IMR-90 (cell line): ENCODE measurements around the gene ELFN1. TPM values are rescaled to one million over a fixed set of nuclear protein-coding genes. Genes with fewer than 3 reads are reported as not detected.

ENCODE experiments used
- ATAC-seq: fragments of 200-7000 bp; cut with Tn5 transposase; 2 replicates; pipeline ENCODE4 v1.9.1; 2020; ENCODE audit warnings: low read depth, mild to moderate bottlenecking, moderate library complexity
- BruUV-seq: library from RNA; stranded (reverse); fragments of 400-500 nt; replicated peaks from 2 replicates; lab custom pipeline; 2021; lab: Mats Ljungman, UMichigan
- CTCF ChIA-PET: fragments of 300-600 bp; formaldehyde crosslinking; extraction: SDS; loops from one replicate; lab custom pipeline; 2021; ENCODE audit warnings: antibody characterized with exemption; lab: Yijun Ruan, JAX
- POLR2A ChIA-PET: fragments of 300-600 bp; sonication (Branson Sonifier 250); formaldehyde crosslinking; loops from one replicate; lab custom pipeline; 2022; ENCODE audit warnings: antibody characterized with exemption; ENCODE audit not compliant: unreplicated experiment; lab: Charles Lee
- DNase-seq: peaks from one replicate; pipeline ENCODE4 v3.0.0; 2013
- H2AFZ ChIP-seq: replicated peaks from 2 replicates; pipeline ENCODE3; 2013; ENCODE audit warnings: low read length, mild to moderate bottlenecking; ENCODE audit not compliant: poor library complexity
- H2AK5ac ChIP-seq: 2 replicates; pipeline ENCODE4 v1.6.1; 2013; ENCODE audit warnings: low read depth, low read length, inconsistent platforms
- H2AK9ac ChIP-seq: replicated peaks from 2 replicates; pipeline ENCODE3; 2013; ENCODE audit warnings: mild to moderate bottlenecking, low read depth, low read length, moderate library complexity; ENCODE audit not compliant: poor library complexity
- H2BK120ac ChIP-seq: 2 replicates; pipeline ENCODE4 v1.6.1; 2013; ENCODE audit warnings: low read depth, low read length, inconsistent platforms
- H2BK15ac ChIP-seq: 3 replicates; pipeline ENCODE4 v1.6.1; 2013; ENCODE audit warnings: low read depth, low read length, inconsistent platforms
- H2BK20ac ChIP-seq: 2 replicates; pipeline ENCODE4 v1.6.1; 2013; ENCODE audit warnings: low read depth, mild to moderate bottlenecking, inconsistent platforms, low read length, moderate library complexity
- H2BK5ac ChIP-seq: 2 replicates; pipeline ENCODE4 v1.6.1; 2013; ENCODE audit warnings: mild to moderate bottlenecking, low read depth, low read length, inconsistent platforms; ENCODE audit not compliant: poor library complexity, severe bottlenecking
- H3K14ac ChIP-seq: replicated peaks from 2 replicates; pipeline ENCODE4 v1.6.1; 2013; ENCODE audit warnings: low read depth, low read length, inconsistent platforms
- H3K18ac ChIP-seq: 2 replicates; pipeline ENCODE4 v1.6.1; 2013; ENCODE audit warnings: low read depth, low read length, control low read depth
- H3K23ac ChIP-seq: 2 replicates; pipeline ENCODE4 v1.6.1; 2013; ENCODE audit warnings: low read depth, low read length, inconsistent platforms
- H3K27ac ChIP-seq: 2 replicates; pipeline ENCODE4 v1.5.1; 2013; ENCODE audit warnings: mild to moderate bottlenecking, control low read depth, low read length; ENCODE audit not compliant: insufficient read depth
- H3K27me3 ChIP-seq: 2 replicates; pipeline ENCODE4 v1.6.1; 2013; ENCODE audit warnings: low read length; ENCODE audit not compliant: control insufficient read depth, insufficient read depth
- H3K36me3 ChIP-seq: 2 replicates; pipeline ENCODE4 v1.6.1; 2013; ENCODE audit warnings: low read length, mixed read lengths; ENCODE audit not compliant: control insufficient read depth, insufficient read depth
- H3K4ac ChIP-seq: 2 replicates; pipeline ENCODE4 v1.6.1; 2013; ENCODE audit warnings: low read depth, low read length, inconsistent platforms
- H3K4me1 ChIP-seq: 2 replicates; pipeline ENCODE4 v1.6.1; 2013; ENCODE audit warnings: low read length, mixed read lengths; ENCODE audit not compliant: control insufficient read depth, insufficient read depth
- H3K4me2 ChIP-seq: 2 replicates; pipeline ENCODE4 v1.6.1; 2013; ENCODE audit warnings: low read depth, mild to moderate bottlenecking, control low read depth, low read length, moderate library complexity
- H3K4me3 ChIP-seq: 2 replicates; pipeline ENCODE4 v1.5.1; 2013; ENCODE audit warnings: low read depth, mild to moderate bottlenecking, control low read depth, low read length, moderate library complexity; ENCODE audit not compliant: insufficient read depth
- H3K56ac ChIP-seq: 2 replicates; pipeline ENCODE4 v1.6.1; 2013; ENCODE audit warnings: low read length, inconsistent platforms; ENCODE audit not compliant: insufficient read depth; ENCODE audit errors: extremely low read depth
- H3K79me1 ChIP-seq, 2 experiments: 2 replicates each; pipeline ENCODE4 v1.6.1; 2013; ENCODE audit warnings: low read length in 2 of 2, inconsistent platforms in 1 of 2, low read depth in 1 of 2
- H3K9ac ChIP-seq: 2 replicates; pipeline ENCODE4 v1.6.1; 2013; ENCODE audit warnings: low read depth, low read length, control low read depth
- H3K9me1 ChIP-seq: 2 replicates; pipeline ENCODE4 v1.6.1; 2013; ENCODE audit warnings: low read length, inconsistent platforms; ENCODE audit not compliant: insufficient read depth
- H3K9me3 ChIP-seq: 2 replicates; pipeline ENCODE4 v1.6.1; 2013; ENCODE audit warnings: low read length; ENCODE audit not compliant: control insufficient read depth, insufficient read depth
- H4K20me1 ChIP-seq: 2 replicates; pipeline ENCODE4 v1.6.1; 2013; ENCODE audit warnings: low read length, inconsistent platforms; ENCODE audit not compliant: insufficient read depth
- H4K5ac ChIP-seq: 2 replicates; pipeline ENCODE4 v1.6.1; 2013; ENCODE audit warnings: mild to moderate bottlenecking, low read depth, low read length, control low read depth
- H4K8ac ChIP-seq, 2 experiments: 2 replicates each; pipeline ENCODE4 v1.6.1; 2013; ENCODE audit warnings: low read depth in 2 of 2, low read length in 2 of 2, control low read depth in 1 of 2, inconsistent platforms in 1 of 2
- H4K91ac ChIP-seq: 2 replicates; pipeline ENCODE4 v1.6.1; 2013; ENCODE audit warnings: low read depth, low read length, inconsistent platforms; ENCODE audit not compliant: insufficient read depth
- BHLHE40 ChIP-seq: fragments of 150-350 bp; IDR thresholded peaks from 2 replicates; pipeline ENCODE4 v1.6.1; 2016; ENCODE audit warnings: mild to moderate bottlenecking, low read depth, low read length
- MXI1 ChIP-seq: IDR thresholded peaks from 2 replicates; pipeline ENCODE4 v1.6.1; 2012; ENCODE audit warnings: low read depth, mild to moderate bottlenecking, low read length, moderate library complexity, borderline replicate concordance
- POLR2A ChIP-seq: IDR thresholded peaks from 2 replicates; pipeline ENCODE4 v1.6.1; 2012; ENCODE audit warnings: mild to moderate bottlenecking, low read depth, low read length
- WGBS, 2 experiments: methylation state at CpG; one replicate each; pipeline versions ENCODE4 v1.1.5 to v1.1.7; 2013; ENCODE audit warnings: missing lambda C conversion rate in 2 of 2; ENCODE audit not compliant: insufficient read length in 1 of 2; ENCODE audit errors: extremely low coverage in 2 of 2; 5-methylcytosine and 5-hydroxymethylcytosine counted together
- dilution Hi-C: fragments of 300-500 bp; cut with HindIII; formaldehyde crosslinking; loops from one replicate; pipeline ENCODE4 v1.14.3; 2018; ENCODE audit warnings: low sequenced_read_pairs; ENCODE audit not compliant: unreplicated experiment
- in situ Hi-C: fragments of 300-500 bp; cut with MboI; formaldehyde crosslinking; loops from 3 replicates; pipeline ENCODE4 v1.14.3; 2019; ENCODE audit warnings: low sequenced_read_pairs, inconsistent platforms, mixed read lengths
- intact Hi-C: fragments of 100-400 bp; cut with micrococcal nuclease; formaldehyde crosslinking; loops from 2 replicates; pipeline ENCODE4 v1.10.0; 2022
- polyA plus RNA-seq, 3 experiments: library from polyadenylated mRNA; depleted of rRNA; stranded (reverse); fragments of >200 nt; gene quantifications; 2 replicates each; pipeline ENCODE4 v1.2.3, GENCODE V29; 2012; ENCODE audit warnings: low replicate concordance in 1 of 3
- total RNA-seq: library from RNA; depleted of rRNA; stranded (reverse); fragments of >200 nt; gene quantifications from 2 replicates; pipeline ENCODE4 v1.2.3, GENCODE V29; 2012

Gene ELFN1
- total and polyA plus RNA-seq, 2 of the 4 experiments (the other 2 are of a cell fraction) = 1.6 to 5.2 TPM

- Histone ChIP-seq H4K20me1 (no peaks in the 10 kb centered on the region), H3K14ac (no peak overlapping the region), H2BK120ac (no peak overlapping the region), H3K79me1 (no peaks in the 10 kb centered on the region), H2BK5ac (no peak overlapping the region), H3K4me3 (no peak overlapping the region), H3K9me1 (no peaks in the 10 kb centered on the region), H2AK5ac (no peak overlapping the region), H3K23ac (no peak overlapping the region), H2BK20ac (no peak overlapping the region), H3K56ac (no peak overlapping the region), H3K9ac (no peak overlapping the region), H3K4ac (no peak overlapping the region), H3K18ac (no peak overlapping the region), H3K4me2 (no peak overlapping the region), H4K5ac (no peak overlapping the region), H3K27ac (no peak overlapping the region), H2AK9ac (no peak overlapping the region), H4K91ac (no peak overlapping the region), H3K4me1 (no peaks in the 10 kb centered on the region), H3K27me3 (peaks cover 67% of the 10 kb centered on the region), H2AFZ (no peak overlapping the region), H4K8ac (no peak overlapping the region), H3K9me3 (no peaks in the 10 kb centered on the region), H2BK15ac (no peak overlapping the region), H3K36me3 (no peaks in the 10 kb centered on the region)
- ATAC-seq (no peak), DNase-seq (no peak)
- intact Hi-C loops = no loop called here
- POLR2A ChIA-PET = no interaction called here
- WGBS, 2 experiments = 71% methylated on average over 2 of the region's 11 CpGs; no CpG with 5 or more reads in 1 of the 2 experiments
- in situ Hi-C loops = no loop called here
- no TSS peak for BruUV-seq
- CTCF ChIA-PET = no interaction called here
- no peak for TF ChIP-seq POLR2A
- TF ChIP-seq BHLHE40 = no peak
- no peak for TF ChIP-seq MXI1
- dilution Hi-C loops = no loop called here
These were observed 26.6 kb upstream of the ELFN1 start for GRCh38 chr7:1643270-1644092.
